ENCODE results near the gene RXFP4. TPM values are rescaled to one million over a fixed set of nuclear protein-coding genes. Genes with fewer than 3 reads are reported as not detected.
"Not testable (repeated sequence)": the region's sequence is repeated elsewhere in the genome, so short reads cannot be mapped to it uniquely, and the experiment has no call there.

Gene RXFP4
- total and polyA plus RNA-seq, 2 of the 13 experiments (the other 11 are each of a cell fraction or from before 2014, with no cell fraction given) = 0.38 to 1.4 TPM

- no peak for TF ChIP-seq ZNF362 (CRISPR knock-in tag; IDR thresholded peaks at IDR 0.05; ENCODE audit: borderline replicate concordance)
- TF ChIP-seq JUNB (CRISPR knock-in tag; IDR thresholded peaks at IDR 0.05; ENCODE audit: borderline replicate concordance) = no peak
- no peak for TF ChIP-seq ZNF530 (CRISPR knock-in tag; IDR thresholded peaks at IDR 0.05; ENCODE audit: low read depth)
- no peak for TF ChIP-seq SMYD3 (CRISPR knock-in tag; IDR thresholded peaks at IDR 0.05)
Observed at GRCh38 chr1:155984341-155984740, 42.9 kb downstream of the RXFP4 start (continued).

GRCh38 chr1:155984903-155985645 lies 43.6 kb downstream of the RXFP4 start:
- intact Hi-C loops (cut with micrococcal nuclease; ENCODE audit: unreplicated experiment); H3K4me2 ChIP-seq (ENCODE audit: low read depth, low read length); H3K4me3 ChIP-seq (replicated peaks in 1 of 3; ENCODE audit: insufficient read depth in 1 of 3, low read depth in 2 of 3, low read length in 3 of 3); H3K27ac ChIP-seq (ENCODE audit: extremely low read length, insufficient read depth, low read length); H3K9me3 ChIP-seq (ENCODE audit: low read length); CTCF ChIA-PET (ENCODE audit: low intra/inter-chr PET ratio, low total read pairs); H3K79me2 ChIP-seq (ENCODE audit: insufficient read depth, low read length); BruUV-seq (replicated peaks); H3K36me3 ChIP-seq (replicated peaks in 1 of 2; ENCODE audit: control insufficient read depth in 1 of 2, insufficient read depth in 2 of 2, low read length in 2 of 2); H3K27me3 ChIP-seq (ENCODE audit: control insufficient read depth in 1 of 2, insufficient read depth in 2 of 2, low read length in 2 of 2); H3K9ac ChIP-seq (ENCODE audit: insufficient read depth, low read depth, low read length); FAIRE-seq; H4K20me1 ChIP-seq (ENCODE audit: insufficient read depth, low read length); ATAC-seq; DNase-seq (ENCODE audit: low spot score); H2AFZ ChIP-seq (ENCODE audit: low read length): not testable (repeated sequence)
- POLR2A ChIA-PET = interaction anchor here (0.7 to 13.5 kb wide), 6 partner anchors 14 to 51 kb away, joined by 3 to 390 read pairs (median 20); partner anchors contain the start of genes KHDC4 and RXFP4
- 90% methylated on average over 11 of the region's 11 CpGs for whole genome bisulfite sequencing (ENCODE audit: low lambda C conversion rate)
- peaks cover 61% of the 10 kb centered on the region for H3K4me1 ChIP-seq (ENCODE audit: insufficient read depth, low read length)
- in situ Hi-C loops (cut with HindIII; ENCODE audit: extremely low pct_ligation_motif_present, low pct_unique_long_range_greater_than_20kb) = loop anchor here (10.0 kb wide), 1 partner anchor 50 kb away; the partner anchor contains the start of gene KHDC4
- peak; percentile 61 for TF ChIP-seq ZNF121 (CRISPR knock-in tag; IDR thresholded peaks at IDR 0.05)

Measured in HepG2 (cell line).